HCT116 (cell line): ENCODE results near the gene ASB15. TPM values are rescaled to one million over a fixed set of nuclear protein-coding genes. Genes with fewer than 3 reads are reported as not detected.

Source experiments
- ATAC-seq: fragments of 200-7000 bp; cut with Tn5 transposase; 2 replicates; pipeline ENCODE4 v1.9.1; 2020; ENCODE audit warnings: mild to moderate bottlenecking, moderate library complexity
- BruUV-seq: library from RNA; stranded (reverse); fragments of 400-500 nt; replicated peaks from 2 replicates; lab custom pipeline; 2021; lab: Mats Ljungman, UMichigan
- CTCF ChIA-PET: fragments of 300-600 bp; sonication (Branson Sonifier 250); formaldehyde crosslinking; loops from one replicate; lab custom pipeline; 2021; ENCODE audit warnings: antibody characterized with exemption; lab: Charles Lee
- POLR2A ChIA-PET: fragments of 300-600, 350-600 bp; sonication (Branson Sonifier 250); formaldehyde crosslinking; loops from one replicate; lab custom pipeline; 2021; ENCODE audit warnings: antibody characterized with exemption; lab: Charles Lee
- RAD21 ChIA-PET, 2 experiments: fragments of 300-600 bp; sonication (Branson Sonifier 250); formaldehyde crosslinking; loops; one replicate each; lab custom pipeline; 2023; ENCODE audit warnings: low total read pairs in 2 of 2; ENCODE audit not compliant: uncharacterized antibody in 2 of 2, unreplicated experiment in 2 of 2, low non-redundant PET in 1 of 2; lab: Charles Lee
- DNase-seq: peaks from one replicate; pipeline ENCODE4 v3.0.0-alpha.2; 2010; ENCODE audit warnings: low read depth, low spot score
- H2AFZ ChIP-seq: fragments of 200-600 bp; shearing (Covaris generic), sonication (generic); 2 replicates; pipeline ENCODE4 v1.6.1; 2017; ENCODE audit warnings: low read depth, mixed run types, mixed read lengths, antibody characterized with exemption, low read length; ENCODE audit not compliant: poor library complexity, severe bottlenecking
- H3K27ac ChIP-seq: 2 replicates; pipeline ENCODE4 v1.5.1; 2012; ENCODE audit warnings: low read depth, low read length
- H3K27me3 ChIP-seq: fragments of 200-600 bp; sonication (generic); 2 replicates; pipeline ENCODE4 v1.6.1; 2016; ENCODE audit warnings: mixed run types, low read length, mixed read lengths; ENCODE audit not compliant: insufficient read depth
- H3K36me3 ChIP-seq, 2 experiments: fragments of 200-500 bp in 1 of 2; fragments of 200-600 bp in 1 of 2; sonication (Bioruptor generic) in 1 of 2; sonication (generic) in 1 of 2; 2 replicates each; pipeline versions ENCODE4 v1.5.1 to v1.6.1; 2014 to 2016; ENCODE audit warnings: low read length in 2 of 2, inconsistent platforms in 1 of 2, mixed read lengths in 1 of 2, mixed run types in 1 of 2; ENCODE audit not compliant: insufficient read depth in 2 of 2, control insufficient read depth in 1 of 2
- H3K4me1 ChIP-seq, 2 experiments: fragments of 200-600 bp in 1 of 2; sonication (generic) in 1 of 2; 2 replicates each; pipeline versions ENCODE4 v1.5.1 to v1.6.1; 2012 to 2017; ENCODE audit warnings: low read length in 2 of 2, inconsistent platforms in 1 of 2, mild to moderate bottlenecking in 1 of 2, mixed read lengths in 1 of 2, mixed run types in 1 of 2, moderate library complexity in 1 of 2; ENCODE audit not compliant: insufficient read depth in 2 of 2, control insufficient read depth in 1 of 2
- H3K4me2 ChIP-seq: fragments of 200-600 bp; sonication (generic); 2 replicates; pipeline ENCODE4 v1.6.1; 2017; ENCODE audit warnings: mixed run types, low read length, mixed read lengths
- H3K4me3 ChIP-seq, 2 experiments: fragments of 200-600 bp in 1 of 2; sonication (generic) in 1 of 2; replicated peaks in 1 of 2; 2 replicates each; pipeline ENCODE4 v1.5.1; 2011 to 2016; ENCODE audit warnings: low read length in 2 of 2, control low read depth in 1 of 2, low read depth in 1 of 2, mild to moderate bottlenecking in 1 of 2, mixed read lengths in 1 of 2, mixed run types in 1 of 2
- H3K79me2 ChIP-seq: fragments of 200-600 bp; sonication (generic); 2 replicates; pipeline ENCODE4 v1.6.1; 2017; ENCODE audit warnings: mild to moderate bottlenecking, mixed run types, low read length, moderate library complexity, mixed read lengths; ENCODE audit not compliant: insufficient read depth
- H3K9ac ChIP-seq: fragments of 200-600 bp; sonication (generic); 2 replicates; pipeline ENCODE4 v1.6.1; 2016; ENCODE audit warnings: low read length, mixed read lengths
- H3K9me2 ChIP-seq: fragments of 200-600 bp; sonication (generic), shearing (Covaris generic); 2 replicates; pipeline ENCODE4 v1.6.1; 2017; ENCODE audit warnings: mixed run types, mild to moderate bottlenecking, moderate library complexity; ENCODE audit not compliant: insufficient read depth
- H3K9me3 ChIP-seq, 2 experiments: fragments of 200-500 bp in 1 of 2; fragments of 200-600 bp in 1 of 2; sonication (Bioruptor generic) in 1 of 2; sonication (generic) in 1 of 2; 2 replicates each; pipeline ENCODE4 v1.6.1; 2014 to 2017; ENCODE audit warnings: low read length in 2 of 2, mixed read lengths in 2 of 2, inconsistent platforms in 1 of 2, low read depth in 1 of 2, mild to moderate bottlenecking in 1 of 2, mixed run types in 1 of 2, moderate library complexity in 1 of 2; ENCODE audit not compliant: control insufficient read depth in 1 of 2, insufficient read depth in 1 of 2
- H4K20me1 ChIP-seq: fragments of 200-600 bp; sonication (generic), shearing (Covaris generic); 2 replicates; pipeline ENCODE4 v1.6.1; 2017; ENCODE audit warnings: mixed run types, mild to moderate bottlenecking, moderate library complexity; ENCODE audit not compliant: insufficient read depth
- CBX3 ChIP-seq: IDR thresholded peaks from 2 replicates; pipeline ENCODE4 v1.6.1; 2012; ENCODE audit warnings: low read depth
- CEBPB ChIP-seq: IDR thresholded peaks from 2 replicates; pipeline ENCODE4 v1.6.1; 2012; ENCODE audit warnings: low read depth
- EZH2 ChIP-seq: fragments of 200-600 bp; sonication (generic); IDR thresholded peaks from 2 replicates; pipeline ENCODE4 v1.6.1; 2017; ENCODE audit warnings: antibody characterized with exemption, mixed run types
- EZH2phosphoT487 ChIP-seq: fragments of 200-600 bp; IDR thresholded peaks from 2 replicates; pipeline ENCODE4 v1.6.1; 2018; ENCODE audit warnings: antibody characterized with exemption, borderline replicate concordance
- FOSL1 ChIP-seq: IDR thresholded peaks from 2 replicates; pipeline ENCODE4 v1.6.1; 2012; ENCODE audit warnings: low read depth
- SP1 ChIP-seq: IDR thresholded peaks from 2 replicates; pipeline ENCODE4 v1.6.1; 2012; ENCODE audit warnings: low read depth
- TCF7L2 ChIP-seq: IDR thresholded peaks from 2 replicates; pipeline ENCODE4 v1.7.0; 2011; ENCODE audit warnings: borderline replicate concordance, inconsistent platforms; ENCODE audit not compliant: insufficient read depth, insufficient read length; ENCODE audit errors: extremely low read depth
- YY1 ChIP-seq: IDR thresholded peaks from 2 replicates; pipeline ENCODE4 v1.6.1; 2011; ENCODE audit warnings: low read length, low read depth, moderate library complexity, mild to moderate bottlenecking; ENCODE audit not compliant: insufficient replicate concordance; ENCODE audit errors: extremely low read depth
- intact Hi-C: fragments of 100-400 bp; cut with micrococcal nuclease; formaldehyde crosslinking; loops from 2 replicates; pipeline ENCODE4 v1.10.0; 2022
- total RNA-seq: library from RNA; stranded (reverse); gene quantifications from one replicate; pipeline ENCODE4 v1.2.1, GENCODE V29; 2021; ENCODE audit not compliant: unreplicated experiment
- TF ChIP-seq, protein P1 (sequence below): IDR thresholded peaks from 2 replicates; pipeline ENCODE4 v1.6.1; 2012
- TF ChIP-seq, protein P2 (sequence below): IDR thresholded peaks from 2 replicates; pipeline ENCODE4 v1.6.1; 2011; ENCODE audit warnings: mild to moderate bottlenecking, low read length, moderate library complexity; ENCODE audit not compliant: insufficient replicate concordance; ENCODE audit errors: extremely low read depth

The ASB15 gene
- total RNA-seq, 1 experiment from 2014 or later = not detected

DNA sequence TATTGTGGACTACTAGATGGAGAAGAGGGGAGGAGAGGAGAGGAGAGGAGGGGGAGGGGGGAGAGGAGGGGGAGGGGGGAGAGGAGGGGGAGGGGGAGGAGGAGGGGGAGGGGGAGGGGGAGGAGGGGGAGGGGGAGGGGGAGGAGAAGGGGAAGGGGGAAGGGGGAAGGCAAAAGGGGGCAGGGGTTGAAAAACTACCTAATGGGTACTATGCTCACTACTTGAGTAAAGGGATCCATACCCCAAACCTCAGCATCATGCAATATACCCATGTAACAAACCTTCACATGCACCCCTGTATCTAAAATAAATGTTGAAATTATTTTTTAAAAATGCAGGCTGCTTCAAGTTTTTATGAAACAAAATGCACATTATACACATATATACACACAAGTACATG, 39.0 kb downstream of the ASB15 start:
- no peak overlapping the region for H3K4me2 ChIP-seq
- DNase-seq = no peak
- no TSS peak for BruUV-seq
- no peaks in the 10 kb centered on the region for H3K27me3 ChIP-seq
- no peaks in the 10 kb centered on the region for H3K36me3 ChIP-seq
- no peak overlapping the region for H2AFZ ChIP-seq
- POLR2A ChIA-PET = no interaction called here
- intact Hi-C loops = no loop called here
- H3K27ac ChIP-seq = no peak overlapping the region
- CTCF ChIA-PET = no interaction called here
- no peaks in the 10 kb centered on the region for H4K20me1 ChIP-seq
- peaks cover 13 to 26% of the 10 kb centered on the region in 2 experiments; a peak in 3 of 4 replicates for H3K4me1 ChIP-seq
- no peak overlapping the region for H3K9ac ChIP-seq
- no peak overlapping the region for H3K4me3 ChIP-seq
- H3K9me3 ChIP-seq = no peaks in the 10 kb centered on the region
- no peaks in the 10 kb centered on the region for H3K79me2 ChIP-seq
- no peak for ATAC-seq
- RAD21 ChIA-PET = no interaction called here
- TF ChIP-seq FOSL1 = no peak
- TF ChIP-seq, protein P1, sequence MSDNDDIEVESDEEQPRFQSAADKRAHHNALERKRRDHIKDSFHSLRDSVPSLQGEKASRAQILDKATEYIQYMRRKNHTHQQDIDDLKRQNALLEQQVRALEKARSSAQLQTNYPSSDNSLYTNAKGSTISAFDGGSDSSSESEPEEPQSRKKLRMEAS = no peak
- TF ChIP-seq TCF7L2 = no peak
- TF ChIP-seq EZH2 = no peak
- no peak for TF ChIP-seq EZH2phosphoT487
- TF ChIP-seq CEBPB = no peak
- no peak for TF ChIP-seq CBX3
- TF ChIP-seq SP1 = no peak
- TF ChIP-seq YY1 = no peak
- TF ChIP-seq, protein P2, sequence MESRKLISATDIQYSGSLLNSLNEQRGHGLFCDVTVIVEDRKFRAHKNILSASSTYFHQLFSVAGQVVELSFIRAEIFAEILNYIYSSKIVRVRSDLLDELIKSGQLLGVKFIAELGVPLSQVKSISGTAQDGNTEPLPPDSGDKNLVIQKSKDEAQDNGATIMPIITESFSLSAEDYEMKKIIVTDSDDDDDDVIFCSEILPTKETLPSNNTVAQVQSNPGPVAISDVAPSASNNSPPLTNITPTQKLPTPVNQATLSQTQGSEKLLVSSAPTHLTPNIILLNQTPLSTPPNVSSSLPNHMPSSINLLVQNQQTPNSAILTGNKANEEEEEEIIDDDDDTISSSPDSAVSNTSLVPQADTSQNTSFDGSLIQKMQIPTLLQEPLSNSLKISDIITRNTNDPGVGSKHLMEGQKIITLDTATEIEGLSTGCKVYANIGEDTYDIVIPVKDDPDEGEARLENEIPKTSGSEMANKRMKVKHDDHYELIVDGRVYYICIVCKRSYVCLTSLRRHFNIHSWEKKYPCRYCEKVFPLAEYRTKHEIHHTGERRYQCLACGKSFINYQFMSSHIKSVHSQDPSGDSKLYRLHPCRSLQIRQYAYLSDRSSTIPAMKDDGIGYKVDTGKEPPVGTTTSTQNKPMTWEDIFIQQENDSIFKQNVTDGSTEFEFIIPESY = no peak
- no peaks in the 10 kb centered on the region; the same call in 1 of the 2 replicates for H3K9me2 ChIP-seq
